Measurements from ENCODE around the gene SLX4. TPM values are rescaled to one million over a fixed set of nuclear protein-coding genes. Genes with fewer than 3 reads are reported as not detected.

SLX4 gene
- total RNA-seq, 2 donors from 2014 or later: 3.5 to 6.3 TPM

GRCh38 chr16:3582276-3583165 lies 28.9 kb downstream of the SLX4 start:
- Histone ChIP-seq H3K27me3 (no peaks in the 10 kb centered on the region), H3K4me3 (no peak overlapping the region), H3K36me3 (no peaks in the 10 kb centered on the region), H3K27ac (no peak overlapping the region), H3K9ac (ENCODE audit: low read depth in 2 of 2, low read length in 2 of 2) (no peak overlapping the region), H3K9me3 (no peaks in the 10 kb centered on the region), H3K4me1 (no peaks in the 10 kb centered on the region)
- intact Hi-C loops (cut with DNase I): no loop called here
- DNase-seq: no peak
- TF ChIP-seq CTCF (IDR thresholded peaks at IDR 0.05): no peak

GRCh38 chr16:3581392-3581791 lies 30.0 kb downstream of the SLX4 start:
- intact Hi-C loops (cut with DNase I): no loop called here
- no peak for DNase-seq
- Histone ChIP-seq H3K36me3 (no peaks in the 10 kb centered on the region), H3K9ac (ENCODE audit: low read depth in 2 of 2, low read length in 2 of 2) (no peak overlapping the region), H3K4me3 (no peak overlapping the region), H3K27ac (no peak overlapping the region), H3K4me1 (no peaks in the 10 kb centered on the region), H3K9me3 (no peaks in the 10 kb centered on the region), H3K27me3 (no peaks in the 10 kb centered on the region)
- no peak for TF ChIP-seq CTCF (IDR thresholded peaks at IDR 0.05)

GRCh38 chr16:3580686-3581085 lies 30.7 kb downstream of the SLX4 start:
- H3K9ac ChIP-seq (ENCODE audit: low read depth in 2 of 2, low read length in 2 of 2): no peak overlapping the region
- TF ChIP-seq CTCF (IDR thresholded peaks at IDR 0.05): no peak
- no peak overlapping the region for H3K27ac ChIP-seq
- H3K4me3 ChIP-seq: no peak overlapping the region
- no peaks in the 10 kb centered on the region for H3K36me3 ChIP-seq
- intact Hi-C loops (cut with DNase I): no loop called here
- DNase-seq: no peak
- no peaks in the 10 kb centered on the region for H3K9me3 ChIP-seq
- no peaks in the 10 kb centered on the region for H3K27me3 ChIP-seq
- no peaks in the 10 kb centered on the region for H3K4me1 ChIP-seq

- TF ChIP-seq CTCF (IDR thresholded peaks at IDR 0.05): no peak
- Histone ChIP-seq H3K36me3 (no peaks in the 10 kb centered on the region), H3K4me3 (no peak overlapping the region), H3K4me1 (no peaks in the 10 kb centered on the region), H3K27me3 (no peaks in the 10 kb centered on the region), H3K27ac (no peak overlapping the region), H3K9me3 (no peaks in the 10 kb centered on the region), H3K9ac (ENCODE audit: low read depth in 2 of 2, low read length in 2 of 2) (no peak overlapping the region)
- intact Hi-C loops (cut with DNase I): no loop called here
- no peak for DNase-seq
These were observed 31.2 kb downstream of the SLX4 start for GRCh38 chr16:3580251-3580651.

- TF ChIP-seq CTCF (IDR thresholded peaks at IDR 0.05): no peak
- intact Hi-C loops (cut with DNase I): no loop called here
- Histone ChIP-seq H3K27me3 (no peaks in the 10 kb centered on the region), H3K4me3 (no peak overlapping the region), H3K9ac (ENCODE audit: low read depth in 2 of 2, low read length in 2 of 2) (no peak overlapping the region), H3K36me3 (no peaks in the 10 kb centered on the region), H3K27ac (no peak overlapping the region), H3K4me1 (no peaks in the 10 kb centered on the region), H3K9me3 (no peaks in the 10 kb centered on the region)
- DNase-seq: no peak
These were observed 31.6 kb downstream of the SLX4 start for GRCh38 chr16:3579776-3580175.
